GM18873 (cell line): ENCODE results near the gene FBXO10.

ENCODE experiments used
- ATAC-seq: cut with Tn5 transposase; IDR thresholded peaks from one replicate; pipeline ENCODE4 v1.9.1; 2021; ENCODE audit warnings: mild to moderate bottlenecking, moderate library complexity, moderate number of reproducible peaks; ENCODE audit not compliant: unreplicated experiment, low FRiP score

Gene FBXO10

DNA sequence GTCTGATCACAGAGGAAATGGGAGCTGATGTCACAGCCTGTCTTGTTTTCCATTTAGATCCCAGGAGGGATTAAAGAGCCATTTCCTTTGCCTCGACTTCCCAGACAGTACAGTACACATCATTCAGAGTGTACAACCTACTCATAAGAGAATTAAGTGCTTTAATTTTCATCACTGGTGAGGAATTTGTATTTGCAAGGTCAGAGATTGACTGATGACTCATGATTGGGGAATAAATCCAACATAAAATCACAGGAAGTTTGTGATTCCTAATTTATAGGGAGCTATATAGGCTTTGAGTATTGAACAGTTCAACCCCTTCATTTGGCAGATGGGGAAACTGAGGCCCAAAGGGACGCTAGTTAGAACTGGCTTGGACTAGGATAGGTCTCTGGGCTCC is 20.3 kb upstream of the FBXO10 start:
- no peak for ATAC-seq

DNA sequence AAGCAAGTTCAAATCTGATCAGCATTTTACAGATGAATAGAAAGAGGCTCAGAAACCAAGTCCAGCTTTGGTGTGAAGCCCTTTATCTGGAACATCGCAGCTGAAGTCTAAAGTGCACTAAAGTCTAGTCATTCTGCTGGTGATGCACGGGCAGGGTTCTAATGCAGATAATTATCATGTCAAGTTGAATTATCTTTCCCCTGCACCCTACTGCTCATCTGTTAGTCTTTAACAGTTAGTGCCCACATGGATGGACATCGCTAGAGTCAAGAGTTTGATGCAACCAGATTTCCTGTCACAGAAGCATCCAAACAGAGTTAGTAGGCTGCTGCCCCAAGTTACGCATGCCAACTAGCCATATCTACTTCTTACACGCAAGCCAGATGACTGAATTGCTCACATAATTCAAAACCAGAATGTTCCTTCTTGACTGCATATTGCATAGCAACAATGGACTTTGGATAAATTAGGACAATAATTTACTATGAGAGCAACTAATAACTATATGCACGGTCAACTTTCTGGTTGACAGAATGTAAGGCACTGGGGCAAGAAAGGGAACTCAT is 17.8 kb upstream of the FBXO10 start:
- ATAC-seq: no peak

DNA sequence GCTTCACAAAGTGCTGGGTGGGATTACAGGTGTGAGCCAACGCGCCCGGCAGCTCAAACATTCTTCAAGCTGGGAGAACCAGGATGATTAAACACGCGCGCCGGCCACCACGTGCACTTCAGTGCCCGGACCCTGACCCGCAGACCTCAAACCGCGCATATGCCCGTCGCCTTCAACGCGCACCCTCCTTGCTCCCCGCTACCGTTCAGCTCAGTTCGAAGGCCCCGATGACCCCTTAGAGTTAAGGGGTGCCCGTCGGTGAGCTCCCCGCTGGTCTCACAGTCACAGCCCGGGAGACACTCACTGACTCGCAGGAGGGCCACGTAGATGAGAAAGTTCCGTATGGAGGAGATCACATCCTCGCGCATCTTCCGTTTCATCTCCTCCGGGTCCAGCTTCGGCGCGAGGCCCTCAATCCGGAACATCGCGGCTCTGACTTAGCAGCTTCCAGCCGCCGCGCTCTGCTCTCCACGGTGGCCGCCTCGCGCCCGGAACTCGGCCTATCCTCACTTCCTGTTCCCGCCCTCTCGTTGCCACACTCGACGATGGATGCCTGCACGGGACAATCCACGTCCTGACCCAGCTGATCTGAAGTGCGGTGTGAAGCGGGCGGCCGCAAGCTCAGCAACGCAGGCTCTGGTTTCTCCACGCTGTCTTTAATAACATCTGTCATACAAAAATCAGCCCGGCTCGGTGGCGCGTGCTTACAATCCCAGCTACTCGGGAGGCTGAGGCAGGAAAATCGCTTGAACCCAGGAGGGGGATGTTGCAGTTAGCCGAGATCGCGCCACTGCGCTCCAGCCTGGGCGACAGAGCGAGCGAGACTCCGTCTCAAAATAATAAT is 16.1 kb upstream of the FBXO10 start, which contains the start of gene TOMM5:
Gene TOMM5, minus strand, starts transcription at position 490 of the 844 bp plus-strand sequence. Its CDS starts 65 bp downstream, at position 425.
- peak; percentile 75 for ATAC-seq

DNA sequence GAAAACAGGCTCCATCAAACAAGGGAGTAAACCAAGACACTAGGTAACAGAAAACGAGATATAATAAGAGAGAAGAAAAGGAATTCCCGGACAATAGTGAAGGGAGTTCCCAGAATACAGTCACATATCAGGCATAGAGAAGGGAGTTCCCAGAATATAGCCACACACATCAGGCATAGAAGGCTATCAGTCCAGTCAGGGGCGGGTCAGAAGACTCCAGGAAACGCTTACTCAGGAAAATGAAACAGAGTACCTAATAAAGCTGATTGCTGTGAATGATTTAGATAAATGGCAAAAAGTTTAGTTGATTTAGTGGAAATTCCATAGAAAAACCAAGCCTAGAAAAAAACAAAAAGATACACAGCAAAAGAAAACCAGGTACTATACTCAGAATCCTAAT is 11.3 kb upstream of the FBXO10 start:
- no peak for ATAC-seq

DNA sequence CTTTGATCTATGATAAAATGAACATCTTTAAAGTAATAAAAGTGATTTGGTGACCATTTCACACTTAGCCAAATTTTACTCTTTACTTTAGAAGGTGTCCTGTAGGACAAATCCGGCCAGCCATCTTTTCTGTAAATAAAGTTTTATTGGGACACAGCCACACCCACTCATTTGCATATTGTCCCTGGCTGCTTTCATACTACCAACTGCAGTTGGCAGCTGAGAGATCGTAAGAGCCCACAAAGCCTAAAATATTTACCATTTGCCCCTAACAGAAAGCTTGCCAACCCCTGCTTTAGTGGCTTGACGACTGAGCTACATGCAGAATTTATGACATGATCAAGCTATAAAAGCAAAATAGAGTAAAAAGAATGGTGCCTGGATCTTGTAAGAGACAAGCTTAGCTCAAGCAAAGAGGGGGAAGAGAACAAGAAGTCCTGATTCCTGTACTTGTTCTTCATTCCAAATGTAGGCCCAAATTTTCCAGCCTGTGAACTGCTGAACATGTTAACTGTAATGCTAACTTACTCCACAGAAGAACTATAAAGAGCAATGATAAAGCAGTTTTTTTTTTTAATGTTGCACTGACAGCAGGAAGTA is 7.4 kb upstream of the FBXO10 start:
- no peak for ATAC-seq

DNA sequence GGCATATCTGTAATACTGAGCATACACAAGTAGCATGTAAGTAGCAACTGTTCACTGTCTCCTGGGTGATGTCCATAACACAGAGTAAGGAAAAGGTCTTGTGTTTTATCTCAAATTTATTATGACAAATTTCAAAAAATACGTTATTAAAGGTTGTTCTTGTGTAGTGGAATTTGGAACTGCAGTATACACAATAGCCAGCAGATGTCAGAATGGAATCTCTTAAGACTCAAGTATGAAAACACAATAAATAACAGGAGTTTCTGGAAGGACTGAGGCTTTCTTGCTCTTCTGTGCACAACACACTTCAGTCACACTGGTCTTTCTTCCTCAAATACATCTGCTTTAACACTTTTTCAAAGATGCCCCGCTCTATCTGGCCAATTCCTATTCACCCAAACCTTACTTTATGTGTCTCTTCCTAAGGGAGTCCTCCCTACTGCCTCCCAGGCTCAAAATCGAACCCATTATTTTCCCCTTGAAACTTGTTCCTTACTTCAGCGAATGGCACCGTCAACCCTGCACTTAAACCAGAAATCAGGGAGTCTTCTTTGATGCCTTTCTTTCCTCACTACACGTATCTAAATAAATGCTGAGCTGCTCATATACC is 6.5 kb upstream of the FBXO10 start:
- no peak for ATAC-seq

DNA sequence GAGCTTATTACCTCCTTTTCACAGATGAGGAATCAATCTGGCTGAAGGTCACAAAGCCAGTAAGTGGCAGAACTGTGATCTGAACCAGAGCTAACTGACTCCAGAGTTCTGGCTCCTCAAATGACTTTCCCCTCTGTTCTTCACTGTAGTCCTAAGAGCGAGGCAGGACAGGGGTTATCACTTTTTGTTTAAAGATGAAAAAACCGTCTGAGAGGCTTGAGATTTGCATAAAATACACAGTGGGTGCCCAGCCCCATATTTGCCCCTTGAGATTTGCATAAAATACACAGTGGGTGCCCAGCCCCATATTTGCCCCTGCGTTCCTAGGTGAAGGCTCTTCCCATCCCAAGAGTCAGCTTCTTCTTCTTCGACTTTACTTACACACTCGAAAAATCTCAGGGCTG is 667 bp downstream of the FBXO10 start:
- ATAC-seq: peak; percentile 51

DNA sequence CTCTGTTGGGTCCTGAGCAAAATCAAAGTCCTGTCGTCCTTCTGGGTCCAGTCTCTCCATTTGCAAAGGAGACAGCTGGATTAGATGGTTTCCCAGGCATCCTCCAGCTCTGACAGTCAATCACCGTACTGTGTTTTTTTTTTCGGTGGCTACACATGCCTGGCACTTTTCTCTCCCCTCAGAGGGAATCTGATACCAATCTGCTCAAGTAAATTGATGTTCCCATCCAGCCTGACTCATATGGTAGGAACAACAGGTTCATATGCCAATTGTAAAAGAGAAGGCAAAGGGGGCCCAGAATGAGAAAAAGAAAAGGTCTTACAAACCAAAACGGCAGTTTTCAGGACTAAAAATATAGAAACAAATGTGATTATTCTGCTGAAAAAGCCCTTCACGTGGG is 1.2 kb downstream of the FBXO10 start:
- ATAC-seq: no peak

DNA sequence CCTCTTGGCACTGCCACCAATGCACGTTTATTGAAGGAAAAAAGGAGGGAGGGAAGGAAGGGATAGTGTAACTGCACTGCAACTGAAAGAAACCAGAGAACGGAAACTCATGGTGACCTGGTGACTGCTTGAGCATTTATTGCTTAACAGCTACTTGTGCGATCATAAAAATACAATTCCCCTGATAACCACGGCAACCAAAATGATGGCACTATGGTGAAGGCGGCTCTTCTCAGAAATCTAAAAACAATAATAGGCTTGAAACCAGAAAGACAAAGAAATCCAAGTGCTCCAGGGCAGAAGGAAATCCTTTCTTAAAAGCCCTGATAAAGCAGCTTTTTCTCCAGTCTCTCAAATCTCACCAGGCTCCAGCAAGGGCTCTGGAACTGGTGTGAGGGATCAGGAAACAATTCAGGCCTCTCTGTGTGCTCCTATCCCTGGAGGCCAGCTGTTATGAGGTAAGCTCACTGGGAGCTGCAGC is 1.9 kb downstream of the FBXO10 start:
- no peak for ATAC-seq

DNA sequence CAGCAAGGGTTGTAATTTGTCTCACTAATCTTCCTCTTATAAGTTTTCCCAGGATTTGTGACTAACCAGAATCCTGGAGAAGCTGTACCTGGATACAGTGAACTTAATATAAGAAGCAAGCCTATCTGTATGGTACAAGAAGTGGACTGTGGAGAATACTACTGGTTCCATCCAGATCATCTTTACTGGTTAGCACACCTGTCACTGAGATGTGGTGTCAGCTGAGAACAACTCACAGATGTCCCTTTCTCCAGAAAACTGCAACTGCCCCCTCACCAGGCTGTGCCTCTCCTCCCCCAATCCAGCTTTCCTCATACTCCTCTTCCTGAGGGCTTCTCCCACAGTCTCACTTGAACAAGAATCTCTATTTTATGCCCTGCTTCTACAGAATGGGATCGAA is 4.9 kb downstream of the FBXO10 start:
- ATAC-seq: no peak

DNA sequence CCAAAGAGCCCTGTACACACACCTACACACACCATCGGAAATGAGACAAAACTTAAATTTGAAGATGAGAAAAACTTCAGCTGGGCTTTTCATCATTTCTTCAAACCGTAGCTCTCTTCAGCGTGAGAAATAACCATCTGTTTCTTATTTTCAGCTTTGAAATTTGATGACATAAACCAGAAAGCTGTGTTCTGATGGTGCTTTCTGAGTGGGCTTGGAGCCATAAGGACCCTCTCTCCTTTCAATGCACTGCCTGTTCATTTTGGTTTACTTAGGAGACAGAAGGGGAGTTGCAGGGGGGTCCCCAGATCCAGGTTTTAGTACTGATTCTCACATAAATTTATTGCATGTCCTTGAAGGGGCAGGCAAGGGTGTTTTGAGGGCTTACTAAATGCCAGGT is 9.5 kb downstream of the FBXO10 start:
- ATAC-seq: no peak

DNA sequence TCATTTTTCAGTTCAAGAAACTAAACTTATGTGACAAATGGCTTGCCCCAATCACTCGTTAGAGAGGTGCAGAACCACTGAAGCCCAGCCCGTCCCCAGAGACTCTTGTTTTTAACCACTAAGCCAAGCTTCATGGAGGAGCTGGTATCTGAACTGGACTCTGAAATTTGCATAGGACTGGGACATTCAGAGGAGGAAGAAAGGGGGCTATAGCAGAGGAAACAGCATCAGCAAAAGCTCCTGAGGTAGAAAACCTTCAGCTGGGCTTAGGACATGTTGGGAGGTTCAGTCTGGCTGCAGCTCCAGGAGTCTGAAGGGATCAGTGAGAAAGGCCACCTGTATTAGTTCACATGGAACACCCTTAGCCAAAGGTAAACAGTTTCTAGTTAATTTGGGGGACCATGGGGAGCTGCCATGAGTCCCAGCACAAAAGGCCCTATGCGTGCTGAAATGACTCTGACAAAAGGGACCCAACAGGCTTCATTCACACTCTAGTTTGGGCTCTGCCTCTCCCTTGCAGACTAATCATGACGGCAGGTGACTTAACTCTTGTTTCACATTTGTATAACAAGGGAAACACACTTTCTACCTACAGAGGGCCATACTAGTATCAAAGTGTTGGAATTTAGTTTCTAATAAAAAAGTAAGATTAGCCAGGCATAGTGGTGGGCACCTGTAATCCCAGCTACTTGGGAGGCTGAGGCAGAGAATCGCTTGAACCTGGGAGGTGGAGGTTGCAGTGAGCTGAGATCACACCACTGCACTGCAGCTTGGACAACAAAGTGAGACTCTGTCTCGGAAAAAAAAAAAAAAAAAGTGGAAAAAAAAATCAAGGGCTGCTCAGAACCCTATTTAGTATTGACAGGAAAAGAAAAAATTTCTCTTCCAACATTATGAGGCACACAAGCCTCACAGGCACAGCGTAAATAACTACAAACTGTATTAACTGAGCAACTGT is 10.2 kb downstream of the FBXO10 start:
- peak; percentile 77 for ATAC-seq

DNA sequence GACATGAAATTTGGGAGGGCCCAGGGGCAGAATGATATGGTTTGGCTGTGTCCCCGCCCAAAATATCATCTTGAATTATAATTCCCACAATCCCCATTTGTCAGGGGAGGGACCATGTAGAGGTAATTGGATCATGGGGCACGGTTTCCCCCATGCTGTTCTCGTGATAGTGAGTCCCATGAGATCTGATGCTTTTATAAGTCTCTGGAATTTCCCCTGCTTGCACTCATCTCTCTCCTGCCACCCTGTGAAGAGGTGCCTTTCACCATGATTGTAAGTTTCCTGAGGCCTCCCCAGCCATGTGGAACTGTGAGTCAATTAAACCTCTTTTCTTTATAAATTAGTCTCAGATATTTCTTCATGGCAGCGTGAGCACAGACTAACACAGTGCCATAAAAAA is 11.3 kb downstream of the FBXO10 start:
- ATAC-seq: no peak

DNA sequence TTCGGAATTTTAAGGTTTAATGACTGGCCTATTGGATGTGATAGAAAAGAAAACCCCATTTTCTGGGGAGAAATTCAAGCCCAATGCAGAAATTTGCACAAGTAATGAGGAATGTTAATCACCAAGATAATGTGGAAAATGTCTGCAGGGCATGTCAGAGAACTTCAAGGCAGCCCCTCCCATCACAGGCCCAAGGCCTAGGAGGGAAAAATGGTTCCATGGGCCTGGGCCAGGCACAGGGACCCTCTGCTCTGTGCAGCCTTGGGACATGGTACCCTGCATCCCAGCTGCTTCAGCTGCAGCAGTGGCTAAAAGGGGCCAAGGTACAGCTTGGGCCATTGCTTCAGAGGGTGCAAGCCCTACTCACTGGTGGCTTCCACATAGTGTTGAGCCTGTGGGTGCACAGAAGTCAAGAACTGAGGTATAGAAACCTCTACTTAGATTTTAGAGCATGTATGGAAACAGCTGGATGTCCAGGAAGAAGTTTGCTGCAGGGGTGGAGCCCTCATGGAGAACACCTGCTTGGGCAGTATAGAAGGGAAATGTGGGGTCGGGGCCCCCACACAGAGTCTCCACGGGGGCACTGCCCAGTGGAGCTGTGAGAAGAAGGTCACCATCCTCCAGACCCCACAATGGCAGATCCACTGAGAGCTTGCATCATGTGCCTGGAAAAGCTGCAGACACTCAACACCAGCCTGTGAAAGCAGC is 12.2 kb downstream of the FBXO10 start:
- no peak for ATAC-seq

DNA sequence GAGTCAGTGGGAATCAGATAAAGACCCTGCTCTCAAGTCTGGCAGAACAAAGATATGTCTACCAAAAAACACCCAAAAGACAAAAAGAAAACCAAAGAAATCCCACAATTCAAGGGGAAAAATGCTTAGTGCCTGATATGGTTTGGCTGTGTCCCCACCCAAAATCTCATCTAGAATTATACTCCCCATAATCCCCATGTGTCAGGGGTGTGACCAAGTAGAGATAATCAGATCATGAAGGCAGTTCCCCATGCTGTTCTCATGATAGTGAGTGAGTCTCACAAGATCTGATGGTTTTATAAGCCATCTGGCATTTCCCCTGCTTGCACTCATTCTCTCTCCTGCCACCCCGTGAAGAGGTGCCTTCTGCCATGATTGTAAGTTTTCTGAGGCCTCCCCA is 13.4 kb downstream of the FBXO10 start:
- no peak for ATAC-seq

DNA sequence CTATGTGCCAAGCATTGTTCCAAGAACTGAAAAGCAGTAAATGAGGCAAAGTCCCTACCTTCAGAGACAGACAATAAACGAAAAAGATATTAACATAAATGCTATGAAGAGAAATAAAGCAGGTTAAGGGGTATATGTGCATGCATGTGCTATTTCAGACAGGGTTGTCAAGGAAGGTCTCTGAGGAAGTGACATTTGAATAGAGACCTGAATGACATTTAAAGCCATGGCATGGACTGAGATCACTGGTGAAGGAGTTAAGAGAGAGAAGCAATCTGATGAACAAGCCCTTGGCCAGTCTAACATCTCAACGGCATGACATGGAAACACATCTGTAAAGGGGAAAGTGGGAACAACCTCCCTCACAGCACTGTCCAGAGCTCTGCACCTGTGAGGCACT is 14.5 kb downstream of the FBXO10 start:
- ATAC-seq: no peak

DNA sequence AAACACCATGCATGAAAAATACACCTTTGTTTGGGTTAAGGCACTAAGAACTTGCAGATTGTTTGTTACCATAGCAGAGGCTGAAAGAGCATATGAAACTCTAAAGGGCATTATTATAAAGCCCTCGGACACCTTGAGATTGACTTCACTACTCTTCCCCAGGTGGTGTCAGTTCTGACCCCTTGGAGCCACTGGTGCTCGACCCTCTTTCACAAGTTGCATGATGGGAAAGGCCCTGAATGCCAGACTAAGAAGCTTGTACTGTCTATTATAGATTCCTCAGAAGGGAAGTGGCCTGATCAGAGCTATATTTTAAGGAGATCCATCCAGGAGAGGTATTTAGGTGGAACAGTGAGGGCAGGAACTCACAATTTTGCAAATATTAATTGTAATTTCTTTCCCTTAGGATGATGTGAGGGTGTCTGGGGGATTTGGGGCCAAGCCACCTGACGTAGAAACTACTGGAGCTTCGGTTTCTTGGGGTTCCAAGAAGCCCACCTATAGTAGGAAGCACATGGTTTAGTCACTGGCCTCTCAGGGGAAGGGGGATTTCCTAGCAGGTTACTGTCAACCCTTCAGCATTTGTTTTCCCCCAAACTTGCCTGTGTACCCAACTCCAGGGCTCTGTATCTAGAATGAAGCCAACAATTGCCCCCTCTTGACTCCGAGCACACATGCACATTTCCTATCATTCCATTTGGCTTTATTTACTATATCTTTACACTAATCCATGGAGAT is 16.2 kb downstream of the FBXO10 start:
- no peak for ATAC-seq

DNA sequence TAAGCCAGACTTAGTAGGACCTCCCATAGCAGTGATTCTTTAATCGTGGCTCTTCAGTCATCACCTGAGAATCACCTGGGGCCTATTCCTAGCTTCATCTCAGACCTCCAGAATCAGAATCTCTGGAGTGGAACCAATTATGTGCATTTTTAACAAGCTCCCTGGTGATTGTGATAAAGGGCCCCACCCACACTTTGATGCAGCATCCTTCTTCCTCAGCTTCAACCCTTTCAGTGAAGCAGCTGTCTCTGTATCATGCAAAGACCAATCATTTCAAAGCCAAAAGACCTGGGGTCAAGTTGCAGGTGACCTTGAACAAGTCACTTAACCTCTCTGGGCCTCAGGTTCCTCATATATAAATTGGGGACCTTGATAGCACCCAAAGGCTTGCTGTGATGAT is 17.1 kb downstream of the FBXO10 start:
- no peak for ATAC-seq

DNA sequence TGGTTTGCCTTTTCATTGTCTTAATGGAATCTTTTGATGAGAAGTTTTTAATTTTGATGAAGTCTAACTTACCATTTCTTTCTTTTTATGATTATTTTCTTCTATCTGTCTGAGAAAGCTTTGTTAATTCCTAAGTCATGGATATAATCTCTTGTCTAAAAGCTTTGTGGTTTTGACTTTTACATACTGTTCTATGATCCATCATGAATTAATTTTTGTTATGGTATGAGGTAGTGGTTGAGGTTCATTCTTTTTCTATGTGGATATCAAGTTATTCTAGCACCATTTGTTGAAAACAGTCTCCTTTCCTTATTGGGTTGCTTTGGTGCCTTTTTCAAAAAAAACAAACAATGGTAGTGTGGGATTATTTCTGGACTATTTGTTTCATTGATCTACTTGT is 20.4 kb downstream of the FBXO10 start:
- ATAC-seq: no peak
